CD4-positive, alpha-beta T cell (primary cell): ENCODE measurements around the gene UROS. TPM values are rescaled to one million over a fixed set of nuclear protein-coding genes. Genes with fewer than 3 reads are reported as not detected.

ENCODE experiments used
- ATAC-seq: fragments of 200-7000 bp; cut with Tn5 transposase; one replicate; pipeline ENCODE4 v1.10.0; 2022; ENCODE audit warnings: mild to moderate bottlenecking; ENCODE audit not compliant: poor library complexity
- CTCF ChIA-PET: fragments of 350-600 bp; sonication (Branson Sonifier 250); formaldehyde crosslinking; loops from one replicate; lab custom pipeline; 2021; ENCODE audit warnings: antibody characterized with exemption, inconsistent platforms; lab: Charles Lee
- POLR2A ChIA-PET: fragments of 350-600 bp; sonication (Branson Sonifier 250); formaldehyde crosslinking; loops from one replicate; lab custom pipeline; 2021; ENCODE audit warnings: antibody characterized with exemption, inconsistent platforms; lab: Charles Lee
- DNase-seq, 14 experiments: peaks; one replicate each; pipeline ENCODE4 v3.0.0-alpha.2; 2013 to 2020; ENCODE audit warnings: mixed read lengths in 2 of 14
- H3K27ac ChIP-seq, 2 donors: one replicate each; pipeline versions ENCODE4 v1.5.1 to v1.7.0; 2013; ENCODE audit warnings: low read length in 2 of 2, low read depth in 1 of 2, mild to moderate bottlenecking in 1 of 2
- H3K27me3 ChIP-seq, 2 experiments: 1 replicate in 1 of 2; 2 replicates in 1 of 2; pipeline versions ENCODE4 v1.6.1 to v1.7.0; 2013; ENCODE audit warnings: low read length in 2 of 2, control low read depth in 1 of 2, mild to moderate bottlenecking in 1 of 2, moderate library complexity in 1 of 2; ENCODE audit not compliant: insufficient read depth in 2 of 2, control insufficient read depth in 1 of 2
- H3K36me3 ChIP-seq: one replicate; pipeline ENCODE4 v1.6.1; 2013; ENCODE audit warnings: low read length, control low read depth; ENCODE audit not compliant: insufficient read depth
- H3K4me1 ChIP-seq: one replicate; pipeline ENCODE4 v1.6.1; 2013; ENCODE audit warnings: low read length, control low read depth; ENCODE audit not compliant: insufficient read depth
- H3K4me3 ChIP-seq: one replicate; pipeline ENCODE4 v1.5.1; 2013; ENCODE audit warnings: mild to moderate bottlenecking, low read length, moderate library complexity
- H3K9me3 ChIP-seq, 2 experiments: 1 replicate in 1 of 2; 2 replicates in 1 of 2; pipeline versions ENCODE4 v1.6.1 to v1.7.0; 2013; ENCODE audit warnings: low read length in 2 of 2, mild to moderate bottlenecking in 2 of 2, control low read depth in 1 of 2, moderate library complexity in 1 of 2; ENCODE audit not compliant: control insufficient read depth in 1 of 2, insufficient read depth in 1 of 2
- H3K27ac Mint-ChIP-seq: one replicate; pipeline ENCODE4 v1.8.0; 2020; ENCODE audit warnings: mixed read lengths
- H3K27me3 Mint-ChIP-seq: one replicate; pipeline ENCODE4 v1.8.0; 2021; ENCODE audit warnings: mixed read lengths
- H3K36me3 Mint-ChIP-seq: one replicate; pipeline ENCODE4 v1.8.0; 2021; ENCODE audit warnings: low read depth, mixed read lengths
- H3K4me1 Mint-ChIP-seq: one replicate; pipeline ENCODE4 v1.8.0; 2021; ENCODE audit warnings: low read depth, mixed read lengths
- H3K4me3 Mint-ChIP-seq: one replicate; pipeline ENCODE4 v1.8.0; 2020; ENCODE audit warnings: mild to moderate bottlenecking, mixed read lengths
- H3K9me3 Mint-ChIP-seq: one replicate; pipeline ENCODE4 v1.8.0; 2020; ENCODE audit warnings: mixed read lengths
- intact Hi-C, 2 experiments: fragments of 100-400 bp; cut with DNase I in 1 of 2; cut with micrococcal nuclease in 1 of 2; formaldehyde crosslinking; loops; one replicate each; pipeline versions ENCODE4 v1.15.1 to v1.9.0; 2023 to 2025; cut with DNase I, micrococcal nuclease
- total RNA-seq, 174 experiments: library from RNA in 2 of 174; stranded (reverse) in 2 of 174; gene quantifications; one replicate each; pipeline ENCODE4 v1.2.3 and lab custom pipeline; 2021 to 2026
- TF ChIP-seq, protein P1 (sequence below): fragments of 200-600 bp; IDR thresholded peaks from one replicate; pipeline ENCODE4 v1.8.0; 2022; ENCODE audit warnings: antibody characterized with exemption, mild to moderate bottlenecking

The UROS gene
- total RNA-seq, 2 experiments from 2014 or later, result 18.2 to 18.6 TPM

- TF ChIP-seq, protein P1, sequence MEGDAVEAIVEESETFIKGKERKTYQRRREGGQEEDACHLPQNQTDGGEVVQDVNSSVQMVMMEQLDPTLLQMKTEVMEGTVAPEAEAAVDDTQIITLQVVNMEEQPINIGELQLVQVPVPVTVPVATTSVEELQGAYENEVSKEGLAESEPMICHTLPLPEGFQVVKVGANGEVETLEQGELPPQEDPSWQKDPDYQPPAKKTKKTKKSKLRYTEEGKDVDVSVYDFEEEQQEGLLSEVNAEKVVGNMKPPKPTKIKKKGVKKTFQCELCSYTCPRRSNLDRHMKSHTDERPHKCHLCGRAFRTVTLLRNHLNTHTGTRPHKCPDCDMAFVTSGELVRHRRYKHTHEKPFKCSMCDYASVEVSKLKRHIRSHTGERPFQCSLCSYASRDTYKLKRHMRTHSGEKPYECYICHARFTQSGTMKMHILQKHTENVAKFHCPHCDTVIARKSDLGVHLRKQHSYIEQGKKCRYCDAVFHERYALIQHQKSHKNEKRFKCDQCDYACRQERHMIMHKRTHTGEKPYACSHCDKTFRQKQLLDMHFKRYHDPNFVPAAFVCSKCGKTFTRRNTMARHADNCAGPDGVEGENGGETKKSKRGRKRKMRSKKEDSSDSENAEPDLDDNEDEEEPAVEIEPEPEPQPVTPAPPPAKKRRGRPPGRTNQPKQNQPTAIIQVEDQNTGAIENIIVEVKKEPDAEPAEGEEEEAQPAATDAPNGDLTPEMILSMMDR, result no peak
- H3K9me3 Mint-ChIP-seq, result no peaks in the 10 kb centered on the region
- H3K4me3 ChIP-seq, result no peak overlapping the region
- ChIA-PET CTCF (no interaction called here), POLR2A (no interaction called here)
- peaks cover 54% of the 10 kb centered on the region for H3K36me3 ChIP-seq
- H3K36me3 Mint-ChIP-seq, result peaks cover 74% of the 10 kb centered on the region
- intact Hi-C loops, result no loop called here
- no peaks in the 10 kb centered on the region for H3K9me3 ChIP-seq
- DNase-seq (no peak), ATAC-seq (no peak)
- no peak overlapping the region for H3K27ac Mint-ChIP-seq
- H3K27ac ChIP-seq, result no peak overlapping the region
- no peaks in the 10 kb centered on the region for H3K27me3 Mint-ChIP-seq
- no peaks in the 10 kb centered on the region for H3K4me1 ChIP-seq
- no peaks in the 10 kb centered on the region for H3K4me1 Mint-ChIP-seq
- H3K4me3 Mint-ChIP-seq, result no peak overlapping the region
- H3K27me3 ChIP-seq, result no peaks in the 10 kb centered on the region
These were observed 25.6 kb downstream of the UROS start for GRCh38 chr10:125797424-125797823.

DNA sequence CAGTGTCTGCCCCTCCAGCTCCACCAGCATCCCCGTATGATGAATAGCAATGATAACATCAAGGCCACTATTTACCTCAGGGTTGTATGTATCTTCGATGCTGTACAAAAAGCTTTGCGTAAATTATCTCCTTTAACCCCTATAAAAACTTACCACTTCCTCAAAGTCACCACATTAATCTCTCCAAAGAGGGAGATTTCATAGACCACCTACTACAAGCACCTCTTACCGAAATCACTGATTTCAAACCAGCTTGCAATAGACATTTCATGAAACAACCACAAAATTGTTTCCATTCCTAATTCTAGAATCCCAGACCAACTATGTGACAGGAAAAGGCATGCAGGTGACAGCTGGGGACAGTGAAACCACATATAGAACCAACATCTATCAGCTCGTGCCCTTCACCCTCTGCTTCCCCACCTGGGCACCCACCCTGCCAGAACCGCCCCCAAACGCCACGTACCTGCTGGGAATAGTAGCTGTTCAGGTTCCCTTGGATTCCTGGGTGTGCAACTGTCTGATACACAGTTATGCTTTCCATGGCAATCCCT lies 27.3 kb downstream of the UROS start:
- no peaks in the 10 kb centered on the region for H3K9me3 Mint-ChIP-seq
- H3K27ac ChIP-seq, result no peak overlapping the region
- no peak overlapping the region for H3K4me3 Mint-ChIP-seq
- no peak overlapping the region for H3K27ac Mint-ChIP-seq
- H3K27me3 Mint-ChIP-seq, result no peaks in the 10 kb centered on the region
- H3K36me3 ChIP-seq, result peaks cover 44% of the 10 kb centered on the region
- H3K4me1 ChIP-seq, result no peaks in the 10 kb centered on the region
- H3K9me3 ChIP-seq, result no peaks in the 10 kb centered on the region
- CTCF ChIA-PET, result no interaction called here
- DNase-seq (no peak), ATAC-seq (no peak)
- intact Hi-C loops, result no loop called here
- no peaks in the 10 kb centered on the region for H3K4me1 Mint-ChIP-seq
- H3K27me3 ChIP-seq, result no peaks in the 10 kb centered on the region
- H3K4me3 ChIP-seq, result no peak overlapping the region
- H3K36me3 Mint-ChIP-seq, result peaks cover 79% of the 10 kb centered on the region
- POLR2A ChIA-PET, result no interaction called here
- TF ChIP-seq, protein P1, result no peak

DNA sequence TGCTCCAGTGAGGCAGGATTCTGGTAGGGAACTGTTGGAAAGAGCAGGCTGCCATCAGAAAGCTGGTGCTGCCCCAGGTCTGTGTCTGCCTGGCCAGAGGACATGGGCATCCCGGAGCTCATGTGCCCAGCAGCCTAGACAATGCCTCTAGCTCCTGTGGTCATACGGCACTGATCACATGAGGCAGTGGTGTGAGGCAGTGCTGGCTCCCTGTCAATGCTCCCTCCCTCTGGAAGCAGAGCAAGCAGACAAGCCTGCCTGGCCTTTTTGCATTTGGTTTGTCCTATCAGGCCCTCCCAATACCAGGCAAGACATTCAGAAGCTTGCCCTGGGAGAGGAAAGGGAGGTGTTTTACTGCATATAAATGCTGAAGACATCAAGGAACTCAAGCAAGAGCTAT lies 27.9 kb downstream of the UROS start:
- no peaks in the 10 kb centered on the region for H3K4me1 ChIP-seq
- Mint-ChIP-seq H3K27ac (no peak overlapping the region), H3K4me3 (no peak overlapping the region), H3K9me3 (no peaks in the 10 kb centered on the region), H3K27me3 (no peaks in the 10 kb centered on the region), H3K4me1 (no peaks in the 10 kb centered on the region), H3K36me3 (peaks cover 77% of the 10 kb centered on the region)
- ChIA-PET POLR2A (no interaction called here), CTCF (no interaction called here)
- peaks cover 43% of the 10 kb centered on the region for H3K36me3 ChIP-seq
- H3K4me3 ChIP-seq, result no peak overlapping the region
- no peak overlapping the region for H3K27ac ChIP-seq
- DNase-seq (no peak), ATAC-seq (no peak)
- no peaks in the 10 kb centered on the region for H3K9me3 ChIP-seq
- intact Hi-C loops, result no loop called here
- TF ChIP-seq, protein P1, result no peak
- H3K27me3 ChIP-seq, result no peaks in the 10 kb centered on the region
